HG03139 (cell line): ENCODE data around the gene TEDC1.

Source experiments
- ATAC-seq: cut with Tn5 transposase; IDR thresholded peaks from one replicate; pipeline ENCODE4 v1.9.1; 2021; ENCODE audit not compliant: unreplicated experiment

TEDC1 gene

GRCh38 chr14:105456736-105457617, 34.1 kb upstream of the TEDC1 start:
- no peak for ATAC-seq

- no peak for ATAC-seq
Observed at GRCh38 chr14:105458010-105458409, 33.0 kb upstream of the TEDC1 start.

- no peak for ATAC-seq
Observed at GRCh38 chr14:105458571-105458970, 32.5 kb upstream of the TEDC1 start.

- no peak for ATAC-seq
Observed at GRCh38 chr14:105460116-105460515, 30.9 kb upstream of the TEDC1 start.

DNA sequence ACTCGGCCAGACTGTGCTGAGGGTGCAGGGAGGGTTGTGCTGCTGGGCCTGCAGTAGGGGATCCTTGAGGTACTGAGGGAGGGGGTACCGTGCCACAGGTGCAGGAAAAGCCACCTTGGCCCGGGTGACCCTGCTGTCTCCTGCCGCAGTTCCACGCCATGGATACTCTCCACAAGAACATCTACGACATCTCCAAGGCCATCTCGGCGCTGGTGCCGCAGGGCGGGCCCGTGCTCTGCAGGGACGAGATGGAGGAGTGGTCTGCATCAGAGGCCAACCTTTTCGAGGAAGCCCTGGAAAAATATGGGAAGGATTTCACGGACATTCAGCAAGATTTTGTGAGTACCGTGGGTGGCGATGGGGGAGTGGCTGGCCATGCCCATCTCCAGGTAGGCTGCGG, 30.4 kb upstream of the TEDC1 start:
- no peak for ATAC-seq

DNA sequence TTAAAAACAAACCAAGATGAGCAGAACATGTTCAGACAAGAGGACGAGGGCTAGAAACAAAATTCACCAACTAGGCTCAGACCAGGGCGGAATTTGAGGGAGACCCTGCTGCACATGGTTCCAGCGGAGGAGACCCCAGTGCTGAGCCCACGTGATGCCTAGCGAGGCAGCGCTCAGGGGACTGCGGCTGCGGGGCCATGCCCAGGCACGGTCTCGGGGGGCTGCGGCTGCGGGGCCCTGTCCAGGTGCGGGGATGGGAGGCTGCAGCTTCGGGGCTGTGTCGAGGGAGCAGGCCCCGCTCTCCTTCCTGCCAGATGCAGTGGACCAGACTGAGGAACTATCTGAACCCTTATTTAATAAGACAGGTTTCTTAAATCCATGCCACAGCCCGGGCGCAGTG, 29.1 kb upstream of the TEDC1 start:
- no peak for ATAC-seq

DNA sequence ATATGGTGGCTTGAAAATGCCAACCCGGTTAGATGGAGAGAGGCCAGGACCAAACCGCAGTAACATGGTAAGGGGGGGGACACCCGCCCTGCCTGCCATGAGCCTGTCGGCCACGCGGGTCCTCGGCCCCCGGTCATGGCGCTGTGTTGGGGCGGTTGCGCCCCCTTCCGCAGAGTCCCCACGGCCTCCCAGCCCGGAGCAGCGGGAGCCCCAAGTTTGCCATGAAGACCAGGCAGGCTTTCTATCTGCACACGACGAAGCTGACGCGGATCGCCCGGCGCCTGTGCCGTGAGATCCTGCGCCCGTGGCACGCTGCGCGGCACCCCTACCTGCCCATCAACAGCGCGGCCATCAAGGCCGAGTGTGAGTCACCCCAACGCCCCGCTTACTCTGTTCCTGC, 26.5 kb upstream of the TEDC1 start:
- no peak for ATAC-seq

DNA sequence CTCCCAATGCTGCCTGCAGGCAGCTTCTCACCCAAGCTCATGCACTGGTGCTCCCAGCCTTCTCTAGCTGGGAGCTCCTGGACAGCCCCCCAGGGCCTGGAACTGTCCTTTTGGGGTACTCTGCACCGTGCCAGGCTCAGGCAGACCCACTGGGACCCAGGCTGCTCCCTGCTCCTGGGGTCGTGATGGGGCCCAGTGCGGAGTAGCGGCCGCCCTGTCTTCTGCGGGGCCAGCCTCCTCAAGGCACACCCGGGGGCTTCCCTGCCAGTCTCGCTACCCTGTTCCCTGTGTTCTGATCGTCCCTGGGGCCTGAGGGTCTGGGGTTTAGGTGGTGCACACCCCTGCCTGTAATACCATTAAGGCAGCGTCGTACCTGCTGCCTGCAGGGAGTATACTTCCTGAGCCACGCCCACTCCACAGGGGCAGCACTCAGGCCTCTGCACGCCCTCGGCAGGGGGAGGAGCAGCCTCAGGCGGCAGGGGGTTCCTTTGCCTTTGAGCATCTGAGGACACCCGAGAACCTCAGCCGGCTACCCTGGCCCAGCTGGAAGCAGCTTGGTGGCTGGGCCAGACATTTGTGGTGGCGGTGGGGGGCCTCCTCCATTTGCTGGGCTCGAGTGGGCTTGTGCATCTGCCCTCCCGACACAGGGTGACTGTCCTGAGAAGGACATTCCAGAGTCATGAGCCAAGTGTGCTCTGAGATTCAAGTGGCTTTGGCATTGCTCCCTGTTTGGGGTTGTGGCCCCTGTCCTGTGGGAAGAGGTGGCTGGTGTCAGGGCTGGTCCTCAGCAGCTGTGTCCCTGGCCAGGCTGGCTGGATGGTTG, 25.6 kb upstream of the TEDC1 start:
- no peak for ATAC-seq

DNA sequence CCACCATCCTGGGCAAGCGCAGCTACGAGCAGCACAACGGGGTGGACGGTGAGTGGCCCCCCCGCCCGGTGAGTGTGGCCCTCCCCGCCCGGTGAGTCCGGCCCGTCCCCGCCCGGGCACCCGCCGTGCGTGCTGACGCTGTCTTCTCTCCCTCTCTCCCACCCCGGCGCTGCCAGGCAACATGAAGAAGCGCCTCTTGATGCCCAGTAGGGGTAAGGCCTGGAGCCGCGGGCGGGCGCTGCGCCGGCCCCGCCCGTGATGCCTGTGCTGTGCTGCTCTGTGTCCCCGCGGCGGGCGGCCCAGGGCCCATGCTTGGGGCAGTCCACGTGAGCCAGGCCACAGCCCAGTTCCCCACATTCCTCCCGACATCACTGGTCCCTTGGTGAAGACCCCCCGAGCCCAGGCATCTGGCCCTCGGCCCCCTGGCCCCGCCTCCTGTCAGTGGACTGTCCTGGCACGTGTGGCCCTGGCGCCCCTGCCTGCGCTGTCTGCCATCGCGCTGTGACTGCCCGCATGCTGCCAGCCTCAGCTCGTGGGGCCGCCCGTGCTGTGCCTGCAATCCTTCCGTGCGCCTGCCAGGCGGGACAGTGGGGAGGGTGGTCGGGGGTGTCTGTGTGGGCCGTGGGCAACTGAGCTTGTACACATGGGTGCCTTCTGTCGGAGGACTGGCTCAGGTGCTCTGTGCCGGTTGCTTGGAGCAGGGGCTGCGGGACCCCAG, 24.4 kb upstream of the TEDC1 start:
- no peak for ATAC-seq

DNA sequence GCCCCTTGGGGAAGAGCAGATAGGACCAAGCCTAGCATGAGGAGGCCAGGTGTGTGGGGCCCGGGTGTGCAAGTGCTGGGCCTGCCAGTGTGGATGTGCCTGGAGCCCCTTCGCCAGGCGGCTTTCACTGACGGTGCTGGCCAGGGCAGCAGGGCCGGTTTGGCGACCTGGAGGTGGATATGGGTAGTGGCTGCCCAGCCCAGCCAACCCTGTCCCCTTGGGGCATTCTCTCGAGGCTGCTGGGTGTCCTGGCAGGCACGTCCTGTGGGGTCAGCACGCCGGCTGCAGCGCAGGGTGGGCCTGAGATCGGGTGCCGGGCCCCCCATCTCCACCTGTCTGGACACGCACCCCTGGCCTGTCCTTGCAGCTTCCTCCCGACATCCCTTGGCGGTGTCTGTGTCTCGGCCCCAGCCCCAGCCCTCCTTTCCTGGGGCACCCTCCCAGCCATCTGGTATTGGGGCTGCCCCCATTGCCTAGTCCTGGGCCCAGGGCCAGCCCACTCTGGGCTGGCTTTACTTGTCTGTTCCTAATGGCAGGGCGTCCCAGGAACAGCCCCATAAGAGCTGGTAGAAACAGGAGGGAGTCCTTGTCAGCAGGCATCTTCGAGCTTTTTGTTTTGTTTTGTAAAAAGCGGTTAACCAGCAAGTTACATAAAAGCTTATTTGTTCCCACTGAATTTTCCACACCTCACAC, 23.7 kb upstream of the TEDC1 start:
- ATAC-seq, result no peak

GRCh38 chr14:105467942-105468471, 23.0 kb upstream of the TEDC1 start:
- ATAC-seq, result no peak

DNA sequence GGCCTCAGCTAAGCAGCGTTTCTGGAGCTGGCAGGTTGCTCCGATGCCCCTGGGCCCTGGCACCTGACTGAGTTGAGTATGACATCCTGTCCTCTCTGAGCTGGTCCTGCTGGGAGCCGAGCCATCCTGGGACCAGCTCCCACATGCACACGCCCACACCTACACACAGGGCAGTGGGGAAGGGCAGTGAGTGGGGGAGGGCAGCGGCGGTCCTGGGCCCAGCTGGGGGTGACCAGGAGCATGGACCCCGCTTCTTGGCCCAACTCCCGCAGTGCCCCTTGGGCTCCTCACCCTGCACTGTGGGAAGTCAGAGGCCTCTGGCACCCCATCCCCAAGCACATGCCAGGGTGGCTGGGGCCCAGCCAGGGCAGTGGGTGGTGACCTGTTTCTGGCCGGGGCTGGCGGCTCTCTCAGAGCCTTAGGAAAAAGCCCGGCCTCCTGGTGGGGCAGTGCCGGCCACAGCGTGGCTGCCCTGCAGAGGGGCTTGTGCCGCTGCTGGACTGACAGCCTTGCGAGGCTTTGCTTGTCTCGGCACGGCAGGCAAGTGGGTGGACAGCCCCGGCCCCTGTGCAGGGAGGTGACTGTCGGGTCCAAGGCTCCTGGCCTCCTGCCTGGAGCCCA, 22.3 kb upstream of the TEDC1 start:
- no peak for ATAC-seq

DNA sequence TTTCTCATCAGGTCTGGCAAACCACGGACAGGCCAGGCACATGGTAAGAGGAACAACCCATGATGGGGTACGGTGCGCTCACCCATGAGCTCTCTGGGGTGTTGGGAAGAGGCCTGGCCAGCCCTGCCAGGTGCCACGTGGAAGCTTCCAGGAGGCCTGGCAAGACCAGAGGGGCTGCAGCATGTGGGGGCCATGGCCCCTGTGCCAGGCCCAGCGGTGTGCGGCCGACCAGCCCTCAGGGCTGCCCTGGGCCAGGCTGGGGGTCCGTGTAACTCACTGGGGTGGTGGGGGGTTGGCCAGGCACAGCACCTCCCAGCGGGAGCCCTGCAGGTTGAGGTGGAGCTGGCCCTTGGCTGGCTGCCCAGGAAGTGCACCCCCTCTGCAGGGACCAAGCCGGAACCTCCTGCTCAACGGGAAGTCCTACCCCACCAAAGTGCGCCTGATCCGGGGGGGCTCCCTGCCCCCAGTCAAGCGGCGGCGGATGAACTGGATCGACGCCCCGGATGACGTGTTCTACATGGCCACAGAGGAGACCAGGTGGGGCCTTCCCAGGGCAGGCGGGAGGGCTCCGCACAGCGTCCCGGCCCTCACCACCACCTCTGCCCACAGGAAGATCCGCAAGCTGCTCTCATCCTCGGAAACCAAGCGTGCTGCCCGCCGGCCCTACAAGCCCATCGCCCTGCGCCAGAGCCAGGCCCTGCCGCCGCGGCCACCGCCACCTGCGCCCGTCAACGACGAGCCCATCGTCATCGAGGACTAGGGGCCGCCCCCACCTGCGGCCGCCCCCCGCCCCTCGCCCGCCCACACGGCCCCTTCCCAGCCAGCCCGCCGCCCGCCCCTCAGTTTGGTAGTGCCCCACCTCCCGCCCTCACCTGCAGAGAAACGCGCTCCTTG, 21.3 kb upstream of the TEDC1 start:
- ATAC-seq, result no peak

DNA sequence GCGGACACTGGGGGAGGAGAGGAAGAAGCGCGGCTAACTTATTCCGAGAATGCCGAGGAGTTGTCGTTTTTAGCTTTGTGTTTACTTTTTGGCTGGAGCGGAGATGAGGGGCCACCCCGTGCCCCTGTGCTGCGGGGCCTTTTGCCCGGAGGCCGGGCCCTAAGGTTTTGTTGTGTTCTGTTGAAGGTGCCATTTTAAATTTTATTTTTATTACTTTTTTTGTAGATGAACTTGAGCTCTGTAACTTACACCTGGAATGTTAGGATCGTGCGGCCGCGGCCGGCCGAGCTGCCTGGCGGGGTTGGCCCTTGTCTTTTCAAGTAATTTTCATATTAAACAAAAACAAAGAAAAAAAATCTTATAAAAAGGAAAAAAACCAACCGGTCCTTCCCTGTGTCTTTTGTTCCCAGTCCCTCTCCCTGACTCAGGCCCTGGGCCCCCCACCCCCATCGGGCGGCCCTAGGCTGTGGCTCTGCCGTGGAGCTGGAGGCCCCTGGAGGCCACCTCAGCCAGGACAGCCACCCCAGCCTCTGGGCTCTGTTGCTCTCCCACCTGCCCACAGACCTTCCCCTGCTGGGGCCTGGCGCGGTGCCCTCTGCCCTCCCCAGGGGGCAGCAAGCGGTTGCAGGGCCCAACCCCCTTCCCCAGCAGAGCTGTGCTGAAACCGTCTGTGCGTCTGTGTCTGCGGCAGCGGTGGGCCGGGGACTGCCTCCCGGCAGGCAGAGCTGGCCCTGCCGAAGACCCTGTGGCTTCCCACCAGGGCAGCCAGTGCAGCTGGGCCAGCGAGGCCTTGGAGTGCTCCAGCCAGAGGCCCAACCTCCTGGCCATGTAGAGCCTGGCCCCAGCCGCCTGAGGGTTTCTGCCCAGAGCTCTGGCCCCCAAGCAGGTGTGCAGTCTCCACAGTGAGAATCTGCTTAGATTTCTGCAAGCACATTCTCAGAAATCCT, 20.4 kb upstream of the TEDC1 start:
- ATAC-seq, result no peak

GRCh38 chr14:105471297-105471821, 19.7 kb upstream of the TEDC1 start:
- ATAC-seq, result no peak

DNA sequence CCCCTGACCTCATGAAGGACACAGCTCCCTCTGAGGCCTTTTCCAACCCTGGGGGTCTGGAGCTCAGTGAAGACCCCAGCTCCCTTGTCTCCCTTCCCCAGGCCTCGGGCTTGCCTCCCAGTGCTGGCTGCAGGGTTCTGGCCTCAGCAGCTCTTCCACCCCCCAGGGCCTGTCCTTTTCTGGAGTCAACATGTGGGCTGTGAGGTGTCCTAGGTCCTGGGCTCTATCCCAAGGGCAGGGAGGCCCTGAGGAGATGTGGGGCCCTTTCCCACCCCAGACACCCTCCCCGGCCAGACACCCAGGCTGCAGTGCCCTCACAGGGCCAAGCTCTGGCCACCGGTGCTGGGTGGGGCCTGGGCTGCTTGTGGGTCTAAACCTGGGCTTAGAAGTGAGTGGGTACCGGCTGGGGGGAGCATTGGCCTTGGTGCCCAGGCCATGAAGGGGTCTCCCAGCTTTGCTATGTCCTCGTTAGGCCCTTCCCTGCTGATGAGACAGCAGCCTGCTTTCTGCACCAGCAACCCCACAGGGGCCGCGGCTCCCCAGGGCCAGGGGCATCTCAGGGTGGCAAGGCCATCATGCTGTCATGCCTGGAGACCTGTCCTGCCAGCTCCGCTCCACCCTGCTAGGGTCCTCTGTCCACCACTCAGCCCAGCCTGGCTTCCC, 19.1 kb upstream of the TEDC1 start:
- no peak for ATAC-seq

GRCh38 chr14:105472486-105472991, 18.5 kb upstream of the TEDC1 start:
- ATAC-seq, result no peak
